ENCODE measurements around the gene NPW. TPM values are rescaled to one million over a fixed set of nuclear protein-coding genes. Genes with fewer than 3 reads are reported as not detected.

NPW gene
- total and polyA plus RNA-seq, 2 of the 8 experiments (the other 6 are each of a cell fraction or from before 2014, with no cell fraction given) = 4.0 to 10.3 TPM

GRCh38 chr16:1991135-1991551, 28.4 kb upstream of the NPW start:
- peaks cover 7 to 10% of the 10 kb centered on the region in 2 experiments for H4K20me1 ChIP-seq (replicated peaks in 1 of 2; ENCODE audit: control insufficient read depth in 1 of 2, insufficient read depth in 2 of 2, low read length in 2 of 2)
- H3K56ac ChIP-seq (replicated peaks; ENCODE audit: insufficient read length, low read depth, low read length) = no peak overlapping the region
- POLR2A ChIA-PET (ENCODE audit: partially characterized antibody) = interaction anchor here (0.6 to 28.2 kb wide), 11 partner anchors 8 to 381 kb away, joined by 3 to 736 read pairs (median 7); partner anchors contain the start of genes GFER, NDUFB10, NOXO1 and NPW
- H2BK5ac ChIP-seq (ENCODE audit: low read depth, low read length) = no peak overlapping the region
- no peaks in the 10 kb centered on the region for H3K79me1 ChIP-seq (ENCODE audit: low read depth, low read length)
- H3K4ac ChIP-seq (replicated peaks; ENCODE audit: insufficient read length, low read depth, low read length) = no peak overlapping the region
- peak overlapping the region; percentile 36 to 77 (median 48); a peak in 7 of 8 replicates for H3K4me3 ChIP-seq (ENCODE audit: extremely low read depth in 1 of 4, insufficient read depth in 2 of 4, low read depth in 3 of 4, low read length in 4 of 4)
- peak overlapping the region; percentile 83 to 91 for H3K4me2 ChIP-seq (ENCODE audit: insufficient read depth in 1 of 2, low read depth in 2 of 2, low read length in 2 of 2)
- no peak overlapping the region for H3K23ac ChIP-seq (ENCODE audit: insufficient read length)
- no peak overlapping the region for H3K9ac ChIP-seq (replicated peaks in 1 of 4; ENCODE audit: extremely low read depth in 1 of 4, low read depth in 3 of 4, low read length in 3 of 4)
- 31% methylated on average over 13 of the region's 18 CpGs; no CpG with 5 or more reads in 1 of the 2 experiments for WGBS, 2 experiments (ENCODE audit: extremely low coverage in 1 of 2, insufficient coverage in 1 of 2, insufficient read length in 1 of 2, insufficient replicate concordance in 2 of 2, low coverage in 1 of 2, low lambda C conversion rate in 2 of 2, missing lambda C conversion rate in 1 of 2)
- no peak overlapping the region for H2BK15ac ChIP-seq (ENCODE audit: low read length)
- H3K27ac ChIP-seq (ENCODE audit: low read depth, low read length) = no peak overlapping the region
- no peak overlapping the region for H2BK120ac ChIP-seq (replicated peaks; ENCODE audit: low read depth, low read length)
- H4K8ac ChIP-seq (ENCODE audit: extremely low read depth, insufficient read depth, low read length) = no peak overlapping the region; the same call in 1 of the 2 replicates
- H3K23me2 ChIP-seq (ENCODE audit: low read depth, low read length) = peaks cover 22% of the 10 kb centered on the region; the same call in 1 of the 2 replicates
- peaks cover 0 to 24% (median 18%) of the 10 kb centered on the region in 4 experiments; a peak in 6 of 7 replicates for H3K4me1 ChIP-seq (replicated peaks in 1 of 4; ENCODE audit: control insufficient read depth in 3 of 4, insufficient read depth in 4 of 4, low read length in 3 of 4)
- H3K36me3 ChIP-seq (ENCODE audit: control insufficient read depth in 2 of 4, insufficient read depth in 4 of 4, low read length in 3 of 4) = peaks cover 2 to 3% (median 2%) of the 10 kb centered on the region in 4 experiments; a peak in 3 of 8 replicates
- no peak overlapping the region for H4K5ac ChIP-seq (ENCODE audit: insufficient read length, low read depth, low read length)
- CTCF ChIA-PET (ENCODE audit: partially characterized antibody) = interaction anchor here (1.4 to 6.8 kb wide), 3 partner anchors 9 to 99 kb away, joined by 3 to 55 read pairs (median 5); partner anchors contain the start of gene NOXO1
- no peaks in the 10 kb centered on the region for H3K79me2 ChIP-seq (ENCODE audit: control insufficient read depth in 1 of 2, insufficient read depth in 2 of 2, low read length in 2 of 2)
- TF ChIP-seq HDAC2 (IDR thresholded peaks at IDR 0.05; ENCODE audit: borderline replicate concordance in 1 of 2, low read depth in 2 of 2, low read length in 2 of 2) (no peak), USF2 (IDR thresholded peaks at IDR 0.05; ENCODE audit: low read length) (peak; percentile 16; the same call in 1 of the 2 replicates), TEAD4 (IDR thresholded peaks at IDR 0.05; ENCODE audit: low read depth, low read length) (no peak), JUN (IDR thresholded peaks at IDR 0.05; ENCODE audit: low read depth, low read length) (no peak), BACH1 (IDR thresholded peaks at IDR 0.05; ENCODE audit: low read length) (no peak), SIN3A (conservative IDR thresholded peaks at IDR 0.05 in 1 of 2, IDR thresholded peaks at IDR 0.05 in 1 of 2; ENCODE audit: low read depth in 1 of 2, low read length in 2 of 2) (no peak), SIRT6 (IDR thresholded peaks at IDR 0.05; ENCODE audit: low read length) (no peak), MAX (IDR thresholded peaks at IDR 0.05) (peak; percentile 60; the same call in 1 of the 2 replicates)
- peak overlapping the region; percentile 53; the same call in 1 of the 2 replicates for H2BK12ac ChIP-seq (ENCODE audit: low read depth, low read length)
- no peak for FAIRE-seq
- peak overlapping the region; percentile 11 for H4K91ac ChIP-seq (replicated peaks; ENCODE audit: insufficient read length, low read length)
- peak in 1 of 2 experiments; percentile 61 for DNase-seq (ENCODE audit: low read depth in 1 of 2, low spot score in 2 of 2)
- H2AK5ac ChIP-seq (ENCODE audit: low read depth, low read length) = no peak overlapping the region
- no peaks in the 10 kb centered on the region for H3K9me3 ChIP-seq (ENCODE audit: insufficient read depth in 2 of 2, low read depth in 1 of 2, low read length in 1 of 2)
- no peak overlapping the region for H3K18ac ChIP-seq (ENCODE audit: extremely low read depth, low read length)
- no peak overlapping the region for H3K14ac ChIP-seq (ENCODE audit: insufficient read length)
- H2BK20ac ChIP-seq (ENCODE audit: low read length) = no peak overlapping the region
- H2AFZ ChIP-seq (ENCODE audit: low read length) = no peak overlapping the region
- peaks cover 4 to 37% (median 24%) of the 10 kb centered on the region in 4 experiments for H3K27me3 ChIP-seq (replicated peaks in 1 of 4; ENCODE audit: control insufficient read depth in 3 of 4, extremely low read depth in 1 of 4, insufficient read depth in 3 of 4, low read length in 3 of 4)
